Measurements from ENCODE around the gene PRKN. TPM values are rescaled to one million over a fixed set of nuclear protein-coding genes. Genes with fewer than 3 reads are reported as not detected.

Gene PRKN
- total and polyA plus RNA-seq, 9 of the 15 experiments (the other 6 are each of a cell fraction or from before 2014, with no cell fraction given) = 0.03 to 0.96 (median 0.15) TPM; not detected in 2

GRCh38 chr6:162187168-162187935, 540.2 kb downstream of the PRKN start:
- ATAC-seq (no peak), FAIRE-seq (no peak), DNase-seq (ENCODE audit: extremely low read depth in 1 of 4, low spot score in 3 of 4) (no peak)
- no TSS peak for BruUV-seq (replicated peaks)
- WGBS (ENCODE audit: insufficient coverage, low coverage, missing lambda C conversion rate) = 0% methylated on average over 4 of the region's 4 CpGs
- POLR2A ChIA-PET = no interaction called here
- H3K36me3 ChIP-seq (ENCODE audit: control insufficient read depth, insufficient read depth, low read length) = no peaks in the 10 kb centered on the region
- no peak overlapping the region for H3K27ac ChIP-seq (ENCODE audit: extremely low read depth, low read depth, low read length)
- H3K9me3 ChIP-seq (replicated peaks; ENCODE audit: control insufficient read depth, insufficient read depth, low read depth, low read length) = no peaks in the 10 kb centered on the region
- in situ Hi-C loops (cut with MboI) = no loop called here
- H3K9me1 ChIP-seq (ENCODE audit: control insufficient read depth, insufficient read depth, low read length) = no peaks in the 10 kb centered on the region
- H3K27me3 ChIP-seq (ENCODE audit: control insufficient read depth in 2 of 2, insufficient read depth in 2 of 2, low read length in 2 of 2) = no peaks in the 10 kb centered on the region
- no peak overlapping the region for H3K9ac ChIP-seq (ENCODE audit: insufficient read depth in 1 of 2, low read depth in 2 of 2, low read length in 2 of 2)
- H3K79me2 ChIP-seq (ENCODE audit: control insufficient read depth, insufficient read depth, low read length) = no peaks in the 10 kb centered on the region
- CTCF ChIA-PET (ENCODE audit: low intra/inter-chr PET ratio) = no interaction called here
- H3K4me3 ChIP-seq = no peak overlapping the region
- intact Hi-C loops (cut with micrococcal nuclease) = no loop called here
- no peak overlapping the region for H2AFZ ChIP-seq (ENCODE audit: low read depth, low read length)
- no peaks in the 10 kb centered on the region for H4K20me1 ChIP-seq (replicated peaks; ENCODE audit: control insufficient read depth, insufficient read depth, low read length)
- no peak overlapping the region for H3K4me2 ChIP-seq (ENCODE audit: insufficient read depth, low read length)
- H3K4me1 ChIP-seq (replicated peaks in 1 of 2; ENCODE audit: control insufficient read depth in 2 of 2, insufficient read depth in 2 of 2, low read length in 2 of 2) = no peaks in the 10 kb centered on the region
- TF ChIP-seq POU5F1 (IDR thresholded peaks at IDR 0.05; ENCODE audit: borderline replicate concordance, low read depth, low read length, partially characterized antibody) (no peak), IRF9 (tag; IDR thresholded peaks at IDR 0.05) (no peak), ZNF79 (CRISPR knock-in tag; IDR thresholded peaks at IDR 0.05; ENCODE audit: low read depth) (no peak), ZNF24 (IDR thresholded peaks at IDR 0.05) (no peak), PKNOX1 (IDR thresholded peaks at IDR 0.05) (no peak), ZKSCAN3 (CRISPR knock-in tag; IDR thresholded peaks at IDR 0.05) (no peak), MCM3 (IDR thresholded peaks at IDR 0.05) (no peak), ZNF589 (CRISPR knock-in tag; IDR thresholded peaks at IDR 0.05; ENCODE audit: low read depth) (no peak), HDAC1 (IDR thresholded peaks at IDR 0.05) (no peak), MITF (IDR thresholded peaks at IDR 0.05) (no peak), LEF1 (IDR thresholded peaks at IDR 0.05) (no peak), THAP12 (CRISPR knock-in tag; IDR thresholded peaks at IDR 0.05) (no peak), ZNF445 (CRISPR knock-in tag; IDR thresholded peaks at IDR 0.05; ENCODE audit: low read depth) (no peak), HDAC3 (IDR thresholded peaks at IDR 0.05; ENCODE audit: borderline replicate concordance, partially characterized antibody) (no peak), CTBP1 (IDR thresholded peaks at IDR 0.05; ENCODE audit: borderline replicate concordance) (no peak), PRMT5 (CRISPR knock-in tag; IDR thresholded peaks at IDR 0.05) (no peak)
